A204.1 (cell line): ENCODE measurements around the gene SQSTM1.

Source experiments
- FAIRE-seq: peaks from 2 replicates; lab custom pipeline; 2012; peaks lifted over from hg19 to GRCh38; lab: Jason Lieb, UNC

Gene SQSTM1

GRCh38 chr5:179795049-179795862 lies 25.4 kb upstream of the SQSTM1 start:
- FAIRE-seq: no peak

GRCh38 chr5:179795863-179796833 lies 24.6 kb upstream of the SQSTM1 start:
- FAIRE-seq: no peak

GRCh38 chr5:179796877-179797608 lies 23.7 kb upstream of the SQSTM1 start:
- no peak for FAIRE-seq

GRCh38 chr5:179797741-179798140 lies 23.0 kb upstream of the SQSTM1 start:
- FAIRE-seq: no peak

GRCh38 chr5:179798144-179798770 lies 22.4 kb upstream of the SQSTM1 start:
- FAIRE-seq: no peak

GRCh38 chr5:179798771-179799643 lies 21.7 kb upstream of the SQSTM1 start:
- no peak for FAIRE-seq

GRCh38 chr5:179799644-179799973 lies 21.1 kb upstream of the SQSTM1 start:
- no peak for FAIRE-seq

GRCh38 chr5:179800071-179800695 lies 20.5 kb upstream of the SQSTM1 start:
- FAIRE-seq: no peak

- no peak for FAIRE-seq
Observed at GRCh38 chr5:179800696-179801201, 20.0 kb upstream of the SQSTM1 start.

- no peak for FAIRE-seq
Observed at GRCh38 chr5:179801304-179802206, 19.1 kb upstream of the SQSTM1 start.

GRCh38 chr5:179802207-179802883 lies 18.4 kb upstream of the SQSTM1 start:
- no peak for FAIRE-seq

- no peak for FAIRE-seq
Observed at GRCh38 chr5:179802950-179803562, 17.6 kb upstream of the SQSTM1 start.

- FAIRE-seq: no peak
Observed at GRCh38 chr5:179803651-179804554, 16.8 kb upstream of the SQSTM1 start.

GRCh38 chr5:179804555-179804947 lies 16.2 kb upstream of the SQSTM1 start:
- FAIRE-seq: no peak

- FAIRE-seq: no peak
Observed at GRCh38 chr5:179805070-179805528, 15.6 kb upstream of the SQSTM1 start.

GRCh38 chr5:179805529-179806249 lies 15.0 kb upstream of the SQSTM1 start:
- no peak for FAIRE-seq
